Activated CD8-positive, alpha-beta memory T cell treated with anti-CD3 and anti-CD28 coated beads for 36 hours (primary cell): ENCODE measurements around the gene NPLOC4. TPM values are rescaled to one million over a fixed set of nuclear protein-coding genes. Genes with fewer than 3 reads are reported as not detected.

Experiments used
- CTCF ChIA-PET: fragments of 350-600 bp; sonication (Branson Sonifier 250); formaldehyde crosslinking; loops from one replicate; lab custom pipeline; 2021; ENCODE audit warnings: antibody characterized with exemption; lab: Charles Lee
- POLR2A ChIA-PET: fragments of 350-600 bp; sonication (Branson Sonifier 250); formaldehyde crosslinking; loops from one replicate; lab custom pipeline; 2021; ENCODE audit warnings: antibody characterized with exemption; lab: Charles Lee
- total RNA-seq, 2 experiments: library from RNA; stranded (reverse); gene quantifications; one replicate each; pipeline ENCODE4 v1.2.3, GENCODE V29; 2021

NPLOC4 gene
- total RNA-seq, 2 experiments from 2014 or later: 114 to 119 TPM

DNA sequence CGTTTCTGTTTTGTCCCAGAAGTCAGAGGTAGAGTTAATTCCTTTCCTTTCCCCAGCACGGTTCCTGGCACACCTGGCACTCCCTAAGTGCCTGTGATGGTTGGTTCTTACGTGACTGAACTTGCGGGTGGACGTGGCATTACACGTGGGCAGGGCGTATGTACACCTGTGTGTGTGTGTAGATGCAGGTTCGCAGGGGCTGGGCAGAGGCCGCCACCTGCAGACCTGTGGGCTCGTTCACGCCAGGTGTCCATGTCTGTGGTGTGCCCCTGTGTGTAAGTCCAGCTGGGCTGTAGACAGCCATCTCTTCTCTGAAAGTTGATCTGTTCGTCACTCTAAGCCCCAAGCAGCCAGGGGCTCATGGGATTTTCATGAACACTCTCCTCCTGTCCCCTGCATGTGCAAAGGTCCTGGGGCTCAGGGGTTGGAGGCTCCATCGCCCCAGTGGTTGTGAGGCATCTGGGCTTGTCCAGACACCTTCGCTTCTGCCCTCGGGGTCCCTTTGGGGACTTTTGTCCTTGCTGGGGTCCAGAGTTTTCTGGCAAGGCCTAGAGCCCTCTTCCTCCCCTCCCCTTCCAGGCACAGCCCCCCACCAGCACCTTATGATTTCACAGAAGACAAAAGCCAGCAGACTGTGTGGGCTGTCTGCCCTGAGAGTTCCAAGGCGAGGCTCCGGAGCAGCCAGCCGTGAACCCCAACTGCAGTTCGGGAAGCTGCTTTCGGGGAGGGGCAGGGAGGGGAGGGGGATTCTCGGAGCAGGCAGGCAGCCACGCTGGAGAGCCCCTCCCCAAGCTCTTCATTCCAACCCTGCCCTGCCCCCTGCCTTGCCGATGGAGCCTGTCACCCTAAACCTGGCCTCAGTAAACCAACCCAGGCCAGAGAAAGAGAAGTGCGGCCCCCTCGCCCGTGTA, 114.2 kb downstream of the NPLOC4 start:
- CTCF ChIA-PET: no interaction called here
- POLR2A ChIA-PET: no interaction called here

DNA sequence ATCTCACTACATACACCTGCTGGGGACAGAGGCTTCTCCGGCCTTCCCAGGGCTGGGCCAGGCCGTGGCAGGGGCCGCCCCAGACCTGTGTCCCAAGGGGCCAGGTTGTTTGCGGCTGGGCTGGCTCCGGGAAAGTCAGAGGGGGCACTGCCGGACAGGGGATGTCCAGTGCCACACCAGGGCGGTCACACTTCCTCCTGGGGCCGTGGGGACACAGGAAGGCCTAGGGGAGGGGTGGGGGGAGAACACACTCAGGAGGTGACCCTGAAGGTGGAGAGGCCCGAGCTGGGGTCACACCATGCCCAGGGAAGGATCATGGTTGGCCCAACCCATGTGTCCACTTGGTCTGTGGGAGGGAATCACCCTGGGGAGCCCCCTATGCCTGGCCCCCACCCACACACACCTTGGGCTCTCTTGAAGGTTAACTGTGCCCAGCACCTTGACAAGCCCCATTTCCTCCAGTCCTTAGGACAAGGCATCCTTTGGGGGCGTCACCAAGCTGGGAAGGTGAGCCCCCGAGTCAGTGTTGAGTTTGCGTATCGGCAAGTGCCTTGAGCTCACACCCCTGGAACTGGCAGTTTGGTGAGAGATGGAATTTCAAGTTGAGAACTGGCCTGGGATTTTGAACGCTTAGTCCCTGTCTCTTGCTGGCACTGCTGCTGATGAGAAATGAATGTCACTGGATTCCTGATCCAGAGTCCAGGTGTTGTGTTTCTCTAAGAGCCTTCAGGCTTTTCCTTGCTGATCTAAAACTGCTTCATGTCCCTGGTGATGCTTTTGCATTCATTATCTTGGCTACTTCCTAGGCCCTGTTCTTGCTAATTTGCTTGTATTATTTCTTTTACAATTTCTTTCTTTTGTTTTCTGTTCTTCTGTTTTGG, 116.7 kb downstream of the NPLOC4 start:
- ChIA-PET CTCF (interaction anchor here (1.4 kb wide), 1 partner anchor 32 kb away, joined by 4 read pairs; the partner anchor contains the start of gene FAAP100), POLR2A (interaction anchor here (0.6 kb wide), 1 partner anchor 1158 kb away, joined by 3 read pairs; no protein-coding TSS in a partner anchor)

DNA sequence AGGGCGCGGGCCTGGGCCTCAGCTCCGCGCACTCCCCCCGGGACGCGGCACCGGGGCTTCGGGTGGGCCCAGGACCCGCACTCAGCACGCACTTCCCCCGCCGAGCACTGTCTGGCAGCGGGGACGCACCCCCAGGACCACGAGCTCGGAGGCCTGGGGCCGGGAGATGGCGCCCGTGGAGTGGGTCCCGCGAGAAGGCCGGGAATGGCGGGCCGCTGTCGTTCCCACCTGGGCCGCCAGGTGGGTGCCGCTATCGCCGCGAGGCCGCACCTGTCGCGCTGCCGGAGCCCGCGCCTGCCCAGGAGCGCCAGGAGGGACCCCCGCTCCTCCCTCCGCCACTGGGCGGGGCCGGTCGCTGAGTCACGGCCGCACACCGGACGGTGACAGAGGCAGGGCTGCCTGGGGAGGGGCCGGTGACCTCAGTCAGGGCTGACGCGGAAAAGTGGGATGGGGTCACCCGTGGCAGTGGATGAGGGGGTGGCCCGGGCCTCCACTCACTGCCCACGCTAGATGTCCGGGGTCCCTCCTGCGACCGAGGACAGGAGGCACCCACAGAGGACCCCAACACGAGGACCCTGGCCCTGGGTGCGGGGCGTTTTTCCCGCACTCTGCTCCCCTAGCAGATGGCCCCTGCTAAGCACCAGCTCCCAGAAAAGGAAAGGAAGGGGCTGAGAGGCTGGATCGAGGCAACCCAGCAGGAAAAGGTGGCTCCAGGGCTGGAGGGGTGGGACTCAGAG, 117.5 kb downstream of the NPLOC4 start:
- ChIA-PET CTCF (interaction anchor here (1.0 to 1.5 kb wide), 5 partner anchors 9 to 36 kb away, joined by 3 to 6 read pairs (median 3); partner anchors contain the start of gene FAAP100), POLR2A (interaction anchor here (0.6 to 1.0 kb wide), 3 partner anchors 9 to 33 kb away, joined by 3 to 8 read pairs (median 3); no protein-coding TSS in a partner anchor)

DNA sequence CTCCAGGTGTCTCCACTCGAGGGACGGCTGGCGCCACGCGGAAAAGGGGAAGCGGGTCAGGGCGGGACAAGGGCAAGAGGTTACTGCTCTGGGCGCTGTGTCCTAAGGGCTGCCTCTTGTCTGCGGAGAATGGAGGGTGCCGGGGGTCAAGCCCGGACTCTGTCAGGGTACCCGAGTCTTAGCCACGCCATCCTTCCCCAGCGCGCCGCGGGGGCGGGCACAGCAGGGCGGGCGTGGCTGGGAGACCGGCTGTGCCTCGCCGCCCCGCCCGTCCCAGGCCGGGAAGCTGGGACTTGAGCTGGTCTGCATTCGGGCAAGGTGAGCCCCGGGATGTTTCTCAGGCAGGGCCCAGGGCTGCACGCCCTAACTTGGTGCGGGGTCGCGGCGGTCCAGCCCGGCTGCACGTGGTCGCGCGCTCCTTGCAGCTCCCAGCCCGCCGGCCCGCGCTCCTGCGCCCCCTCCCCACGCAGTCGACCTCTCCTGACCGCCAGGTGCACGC, 118.1 kb downstream of the NPLOC4 start:
- POLR2A ChIA-PET: interaction anchor here (0.5 to 1.0 kb wide), 5 partner anchors 8 to 224 kb away, joined by 3 to 8 read pairs (median 3); partner anchors contain the start of gene SLC38A10

DNA sequence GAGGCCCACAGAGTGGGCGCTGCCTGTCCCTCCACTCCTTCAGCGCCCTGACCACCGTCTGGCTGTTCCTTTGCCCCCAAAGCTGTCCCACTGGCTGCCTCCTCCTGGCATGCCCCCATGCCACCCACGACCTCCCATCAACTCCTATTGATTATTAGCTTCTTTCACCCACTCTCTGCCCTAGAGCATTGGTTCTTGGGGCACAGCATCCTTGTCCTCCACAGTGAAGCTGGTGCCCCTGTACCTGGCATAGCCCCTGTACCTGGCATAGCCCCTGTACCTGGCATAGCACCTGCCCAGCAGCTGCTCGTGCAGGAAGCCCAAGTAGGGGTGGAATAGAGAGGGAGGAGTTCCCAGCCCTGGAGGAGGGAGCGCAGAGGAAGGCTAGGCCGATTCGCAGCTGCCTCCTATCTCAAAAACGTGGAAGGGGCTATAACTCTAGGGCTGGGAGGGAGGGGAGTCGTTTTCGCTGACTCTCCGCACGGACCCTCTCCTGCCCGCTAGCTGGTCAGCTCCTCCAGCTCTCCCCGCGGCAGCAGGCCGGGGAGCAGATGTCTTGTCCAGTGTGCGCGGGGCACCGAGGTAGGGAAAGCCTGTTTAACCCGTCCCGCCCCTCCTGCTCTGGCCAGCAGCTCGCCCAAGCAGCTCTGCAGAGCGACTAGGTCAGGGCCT, 118.7 kb downstream of the NPLOC4 start:
- ChIA-PET CTCF (interaction anchor here (1.0 to 1.5 kb wide), 5 partner anchors 8 to 37 kb away, joined by 3 to 6 read pairs (median 3); partner anchors contain the start of gene FAAP100), POLR2A (interaction anchor here (0.5 to 1.0 kb wide), 6 partner anchors 7 to 223 kb away, joined by 3 to 8 read pairs (median 4); partner anchors contain the start of gene SLC38A10)

More for the DNA sequence above, 118.1 kb downstream of the NPLOC4 start:
- CTCF ChIA-PET: interaction anchor here (1.0 to 1.5 kb wide), 5 partner anchors 8 to 36 kb away, joined by 3 to 6 read pairs (median 3); partner anchors contain the start of gene FAAP100

DNA sequence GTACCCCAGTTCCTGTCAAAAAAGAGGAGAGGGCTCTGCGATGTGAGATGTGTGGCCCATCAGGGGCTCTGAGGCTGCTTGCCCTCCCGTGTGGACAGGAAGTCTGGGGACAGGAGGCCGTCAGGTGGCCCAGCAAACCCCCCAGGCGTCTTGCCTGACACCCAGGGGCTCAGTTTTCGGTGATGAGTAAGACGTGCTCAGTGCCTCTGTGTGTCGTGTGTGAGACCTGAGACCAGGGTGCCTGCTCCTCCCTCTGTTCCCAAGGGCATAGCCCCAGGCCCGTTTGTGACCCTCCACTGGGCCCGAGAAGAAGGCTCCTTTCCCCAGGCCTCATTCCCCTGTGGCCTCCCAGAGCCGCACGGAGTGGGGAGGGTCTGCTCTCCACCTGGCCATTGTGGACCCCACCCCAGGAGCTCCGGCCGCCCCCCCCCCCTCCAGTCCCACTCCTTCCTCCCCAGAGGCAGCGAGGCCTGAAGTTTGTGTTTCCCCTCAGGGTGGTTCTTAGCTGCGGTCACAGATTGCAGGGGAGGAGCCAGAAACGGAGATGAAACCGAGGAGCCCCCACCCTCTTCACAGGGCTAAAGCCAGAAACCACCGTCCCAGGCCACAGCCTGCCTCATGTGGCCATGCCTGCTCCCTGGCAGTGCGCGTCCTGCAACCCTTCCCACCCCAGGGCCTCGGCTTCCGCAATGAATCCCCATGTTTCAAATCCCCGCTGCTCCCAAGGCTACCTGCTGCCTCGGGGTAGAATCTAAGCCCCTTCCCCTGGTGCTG, 119.4 kb downstream of the NPLOC4 start:
- CTCF ChIA-PET: interaction anchor here (1.5 kb wide), 1 partner anchor 33 kb away, joined by 6 read pairs; no protein-coding TSS in a partner anchor
- POLR2A ChIA-PET: interaction anchor here (0.8 kb wide), 1 partner anchor 9 kb away, joined by 4 read pairs; no protein-coding TSS in a partner anchor

DNA sequence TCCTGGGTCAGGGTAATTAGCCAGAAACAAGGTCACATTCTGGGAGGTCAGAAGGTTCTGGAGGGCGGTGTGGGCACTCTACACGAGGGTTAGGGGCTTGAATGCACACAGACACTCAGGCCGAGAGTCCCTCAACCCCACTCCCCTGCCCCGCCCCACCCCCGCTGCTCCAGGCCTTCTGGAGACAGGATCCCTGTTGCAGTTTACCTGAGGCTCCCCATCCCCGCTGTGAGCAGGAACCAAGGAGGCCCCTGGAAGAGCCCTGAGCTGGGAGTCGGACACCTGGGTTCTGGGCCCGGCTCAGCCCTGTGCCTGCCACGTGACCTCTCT, 119.9 kb downstream of the NPLOC4 start:
- CTCF ChIA-PET: no interaction called here
- POLR2A ChIA-PET: no interaction called here

DNA sequence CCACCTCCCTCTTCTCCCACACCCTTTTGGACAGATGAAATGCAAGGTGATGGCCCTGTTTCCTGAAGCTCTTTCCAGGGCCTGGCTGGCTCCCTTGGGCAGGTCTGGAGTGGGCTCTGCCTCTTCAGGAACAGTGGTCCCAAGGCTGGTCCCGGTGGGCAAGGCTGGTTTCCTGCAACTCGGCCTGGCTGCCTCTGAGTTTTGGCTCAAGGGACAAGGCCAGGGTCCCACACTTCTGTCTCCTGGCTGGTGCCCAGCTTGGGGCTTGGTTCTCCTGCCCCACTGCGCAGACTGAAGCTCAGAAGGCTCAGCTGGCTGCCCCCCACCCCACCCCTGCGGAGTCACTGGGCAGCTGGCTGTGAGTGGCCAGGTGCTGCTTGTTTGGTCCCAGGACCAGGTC, 120.5 kb downstream of the NPLOC4 start:
- ChIA-PET POLR2A (interaction anchor here (1.5 kb wide), 1 partner anchor 36 kb away, joined by 3 read pairs; the partner anchor contains the start of gene FAAP100), CTCF (no interaction called here)

DNA sequence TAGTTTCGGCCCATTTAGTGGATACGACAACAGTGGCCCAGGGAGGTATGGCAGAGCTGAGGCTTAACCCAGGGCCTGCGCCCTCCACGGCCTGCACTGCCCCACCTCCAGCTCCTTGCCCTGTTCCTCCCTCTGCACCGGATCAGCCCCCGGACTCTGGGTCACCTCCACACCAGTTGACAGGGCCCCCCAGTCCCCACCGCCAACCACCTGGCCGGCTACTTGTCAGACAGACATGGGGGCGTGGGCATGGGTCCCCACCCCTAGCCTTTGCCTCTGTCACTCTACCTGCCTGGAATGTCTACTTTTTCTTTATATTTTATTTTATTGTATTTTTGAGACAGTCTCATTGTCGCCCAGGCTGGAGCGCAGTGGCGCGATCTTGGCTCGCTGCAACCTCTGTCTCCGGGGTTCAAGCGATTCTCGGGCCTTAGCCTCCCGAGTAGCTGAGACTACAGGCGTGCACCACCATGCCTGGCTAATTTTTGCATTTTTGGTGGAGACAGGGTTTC, 121.3 kb downstream of the NPLOC4 start:
- POLR2A ChIA-PET: interaction anchor here (0.7 to 1.5 kb wide), 3 partner anchors 22 to 37 kb away, joined by 3 to 7 read pairs (median 3); partner anchors contain the start of gene FAAP100
- CTCF ChIA-PET: no interaction called here

DNA sequence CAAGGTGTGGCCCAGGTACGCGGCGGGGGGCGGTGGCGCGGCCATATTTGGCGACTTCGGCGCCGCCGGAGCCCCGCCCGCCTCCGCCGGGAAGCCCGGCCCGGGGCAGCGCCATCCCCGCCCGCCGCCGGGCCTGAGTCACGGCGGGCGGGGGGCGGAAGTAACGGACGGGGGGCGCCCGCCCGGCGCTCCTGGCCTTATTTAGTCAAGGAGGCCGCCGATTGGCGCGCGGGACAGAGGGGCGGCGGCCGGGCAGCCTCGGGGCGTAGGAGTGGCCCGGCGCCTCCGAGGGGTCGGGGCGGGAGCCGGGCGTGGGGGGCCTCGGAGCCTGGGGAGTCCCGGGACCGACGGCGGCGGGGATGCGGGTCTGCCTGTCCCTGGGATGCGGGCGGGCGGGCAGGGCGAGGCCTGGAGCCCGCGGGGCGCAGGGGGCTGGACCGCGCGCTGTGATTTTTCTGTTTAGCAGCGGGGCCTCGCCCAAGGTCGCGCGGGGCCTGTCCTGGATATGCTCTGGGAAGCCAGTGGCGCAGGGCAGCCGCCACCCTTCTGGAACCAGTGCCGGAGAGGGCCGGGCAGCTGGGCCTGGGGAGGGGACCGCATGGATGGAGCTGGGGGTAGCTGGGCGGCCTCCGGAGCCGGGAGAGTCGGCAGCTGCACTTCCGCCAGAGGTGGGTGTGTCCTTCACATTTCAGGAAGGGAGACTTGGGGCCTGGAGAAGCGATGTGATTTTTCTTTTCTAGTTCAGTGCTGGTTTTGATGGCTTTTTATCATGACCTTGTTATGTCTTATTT, 122.0 kb downstream of the NPLOC4 start:
- POLR2A ChIA-PET: interaction anchor here (0.7 to 1.5 kb wide), 3 partner anchors 23 to 38 kb away, joined by 3 to 7 read pairs (median 3); partner anchors contain the start of gene FAAP100
- CTCF ChIA-PET: no interaction called here

DNA sequence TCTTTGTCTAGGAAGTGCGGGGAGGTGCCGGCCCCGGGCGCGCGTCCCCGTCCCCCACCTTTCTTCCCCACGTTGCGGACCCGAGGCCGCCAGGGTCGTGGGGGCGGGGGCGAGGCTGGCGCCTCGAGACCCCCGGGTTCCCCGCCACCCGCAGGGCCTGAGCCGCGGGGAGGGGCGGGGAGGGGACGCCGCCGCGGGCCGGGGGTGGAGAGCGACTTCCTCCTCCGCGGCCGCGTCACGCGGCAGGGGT, 122.5 kb downstream of the NPLOC4 start:
- ChIA-PET POLR2A (interaction anchor here (1.5 kb wide), 1 partner anchor 22 kb away, joined by 4 read pairs; no protein-coding TSS in a partner anchor), CTCF (no interaction called here)

DNA sequence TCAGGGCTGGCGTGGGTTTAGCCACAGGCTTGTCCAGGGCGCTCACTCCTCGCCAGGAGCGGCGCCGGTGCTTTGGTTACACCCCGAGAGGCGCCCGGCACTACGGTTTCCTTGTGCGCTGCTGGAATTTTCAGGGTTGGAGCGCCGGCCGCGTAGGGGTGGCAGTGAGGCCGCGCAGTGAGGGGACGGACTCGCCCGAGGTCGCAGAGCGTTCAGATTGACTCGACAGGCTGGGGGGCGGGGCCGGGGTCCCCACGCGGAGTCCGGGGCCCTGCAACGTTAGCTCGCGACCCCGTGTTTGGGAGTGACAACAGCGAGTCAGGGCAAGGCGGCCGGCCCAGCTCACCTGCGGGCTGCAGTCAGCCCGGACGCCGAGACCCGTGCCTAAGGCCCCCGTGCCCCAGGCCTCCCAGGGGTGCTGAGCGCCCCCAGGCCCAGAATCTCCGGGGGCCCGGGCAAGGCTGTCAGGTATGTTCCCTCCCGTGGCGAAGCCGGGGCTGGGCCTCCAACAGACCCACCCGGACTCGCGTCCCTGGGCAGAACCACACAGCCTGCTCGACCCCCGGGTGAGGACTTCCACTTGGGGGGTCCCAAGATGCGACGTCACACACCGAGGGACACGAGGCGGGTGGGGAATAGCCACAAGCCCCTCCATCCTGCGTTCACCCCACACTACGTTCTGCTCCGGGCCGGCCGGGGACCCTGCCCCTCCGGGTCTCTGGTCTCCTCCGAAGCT, 123.0 kb downstream of the NPLOC4 start:
- CTCF ChIA-PET: no interaction called here
- POLR2A ChIA-PET: interaction anchor here (0.6 to 1.5 kb wide), 3 partner anchors 23 to 1256 kb away, joined by 3 to 4 read pairs (median 4); partner anchors contain the start of gene FAAP100

DNA sequence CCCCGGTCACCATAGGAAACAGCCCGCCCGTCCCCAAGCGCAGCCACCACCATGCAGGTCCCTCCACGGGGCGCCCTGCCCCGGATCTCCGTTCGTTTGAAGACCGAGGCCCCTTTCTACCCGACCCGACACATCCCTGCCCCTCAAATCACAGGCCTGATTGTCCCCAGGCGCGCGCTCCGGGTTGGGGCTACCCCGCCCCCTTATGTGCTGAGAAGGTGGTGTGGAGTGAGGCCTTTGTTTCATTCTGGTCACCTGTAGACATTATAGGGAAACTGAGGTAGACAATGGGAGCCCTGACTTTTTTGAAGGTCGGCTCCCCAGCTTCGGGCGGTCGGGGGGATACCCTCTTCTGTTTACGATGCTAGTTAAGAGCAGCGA, 123.5 kb downstream of the NPLOC4 start:
- ChIA-PET CTCF (no interaction called here), POLR2A (interaction anchor here (0.6 to 1.5 kb wide), 3 partner anchors 23 to 1255 kb away, joined by 3 to 4 read pairs (median 4); partner anchors contain the start of gene FAAP100)

DNA sequence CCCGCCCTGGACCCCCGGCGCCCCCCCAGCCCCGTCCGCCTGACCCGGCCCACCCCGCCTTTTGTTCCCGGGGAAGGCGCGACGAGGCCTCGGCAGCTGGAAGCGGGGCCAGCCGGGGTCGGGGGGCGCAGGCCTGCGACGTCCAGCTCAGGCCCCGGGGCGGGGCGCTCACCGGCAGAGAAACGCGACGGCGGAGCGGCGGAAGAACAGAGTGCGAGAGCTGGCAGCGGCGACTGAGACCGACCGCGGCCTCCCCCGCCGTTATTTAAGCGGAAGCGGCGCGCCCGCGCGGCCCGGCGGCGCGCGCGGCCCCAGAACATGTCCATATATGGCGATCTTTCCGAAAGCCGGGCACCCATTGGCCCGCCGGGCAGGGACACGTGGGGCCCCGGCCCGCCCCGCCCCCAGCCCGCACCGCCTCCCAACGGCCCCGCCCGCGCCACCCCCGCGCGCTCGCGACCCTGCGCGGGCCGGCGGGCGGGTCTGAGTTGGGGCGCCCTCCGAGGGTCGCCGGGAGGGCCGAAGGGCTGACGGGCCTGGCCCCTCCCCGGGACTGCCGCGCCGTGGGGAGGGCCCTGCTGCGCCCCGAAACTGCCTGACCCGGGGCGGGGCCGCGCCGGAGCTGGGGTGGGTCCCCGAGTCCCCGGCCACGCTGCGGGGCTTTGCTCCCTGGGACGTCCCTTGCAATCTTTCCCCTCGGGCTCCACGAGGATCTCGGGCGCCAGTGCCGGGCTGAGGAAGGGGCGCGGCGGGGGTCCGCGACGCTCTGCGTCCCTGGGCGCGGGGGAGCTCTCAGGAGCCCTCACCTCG, 124.1 kb downstream of the NPLOC4 start, which contains the start of gene ACTG1:
ACTG1 (minus strand) TSS at position 238 of the 810 bp plus-strand sequence. CDS start 445 bp downstream, outside the sequence.
- CTCF ChIA-PET: interaction anchor here (1.1 kb wide), 1 partner anchor 152 kb away, joined by 3 read pairs; no protein-coding TSS in a partner anchor

More for the DNA sequence above, 124.1 kb downstream of the NPLOC4 start, which contains the start of gene ACTG1:
- POLR2A ChIA-PET: interaction anchor here (0.6 to 1.5 kb wide), 4 partner anchors 24 to 1255 kb away, joined by 3 to 4 read pairs (median 4); partner anchors contain the start of gene FAAP100
